Measurements from ENCODE around the gene SPANXN3. TPM values are rescaled to one million over a fixed set of nuclear protein-coding genes. Genes with fewer than 3 reads are reported as not detected.

SPANXN3 gene
- total RNA-seq, 4 donors from 2014 or later: not detected

DNA sequence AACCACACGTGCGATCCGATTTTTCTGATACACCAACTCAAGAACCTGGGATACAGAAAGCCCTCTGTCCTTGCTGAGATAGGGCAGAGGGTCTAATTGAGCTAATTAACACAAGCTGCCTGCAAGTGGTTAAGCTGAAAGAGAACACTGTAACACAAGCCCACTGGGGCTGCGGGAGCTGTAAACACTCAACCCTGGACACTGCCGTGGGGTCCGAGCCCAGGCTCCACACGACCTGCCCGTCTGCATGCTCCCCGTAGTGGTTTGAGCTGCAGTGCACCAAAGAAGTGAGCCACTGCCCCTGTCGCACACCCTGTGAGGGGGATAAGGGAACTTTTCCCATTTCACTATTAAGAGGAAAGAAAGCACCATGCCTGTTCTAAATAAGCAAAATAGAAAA lies 54.6 kb downstream of the SPANXN3 start:
- TF ChIP-seq CTCF (IDR thresholded peaks at IDR 0.05; ENCODE audit: low read depth): no peak

- TF ChIP-seq CTCF (IDR thresholded peaks at IDR 0.05; ENCODE audit: low read depth): no peak
Measured at GRCh38 chrX:143461606-143462005, 55.7 kb downstream of the SPANXN3 start.

Other genes with a start within 250 kb of the SPANXN3 start
- gene SLITRK4, start 118.6 kb upstream of the SPANXN3 start, total RNA-seq: 10 to 100 TPM in 3 of 4 donors, 1 to 10 TPM in 1; 6.2 to 55.1 (median 30.1) TPM
- gene SPANXN2, start 203.3 kb upstream of the SPANXN3 start, total RNA-seq: not detected

Measured in subcutaneous adipose tissue (tissue), 4 donors.